Upper lobe of right lung (tissue), 1 donor: ENCODE data around the gene LEKR1. TPM values are rescaled to one million over a fixed set of nuclear protein-coding genes. Genes with fewer than 3 reads are reported as not detected.
"Not testable (repeated sequence)": the region's sequence is repeated elsewhere in the genome, so short reads cannot be mapped to it uniquely, and the experiment has no call there.

Source experiments
- ATAC-seq: fragments of 200-7000 bp; cut with Tn5 transposase; one replicate; pipeline ENCODE4 v1.9.1; 2020; ENCODE audit warnings: mild to moderate bottlenecking, moderate library complexity
- DNase-seq: peaks from one replicate; pipeline ENCODE4 v3.0.0-alpha.2; 2020
- H3K27ac ChIP-seq: fragments of 200-600 bp; one replicate; pipeline ENCODE4 v1.8.0; 2022
- H3K27me3 ChIP-seq: fragments of 200-600 bp; one replicate; pipeline ENCODE4 v1.8.0; 2022; ENCODE audit warnings: mild to moderate bottlenecking
- H3K36me3 ChIP-seq: fragments of 200-600 bp; one replicate; pipeline ENCODE4 v1.8.0; 2022
- H3K4me1 ChIP-seq: fragments of 200-600 bp; one replicate; pipeline ENCODE4 v1.8.0; 2022
- H3K4me3 ChIP-seq: fragments of 200-600 bp; one replicate; pipeline ENCODE4 v1.8.0; 2022; ENCODE audit warnings: mild to moderate bottlenecking
- H3K9me3 ChIP-seq: fragments of 200-600 bp; one replicate; pipeline ENCODE4 v1.8.0; 2022
- CTCF ChIP-seq: fragments of 200-600 bp; IDR thresholded peaks from one replicate; pipeline ENCODE4 v1.8.0; 2022; ENCODE audit warnings: antibody characterized with exemption
- intact Hi-C: fragments of 100-400 bp; cut with DNase I; formaldehyde crosslinking; loops from one replicate; pipeline ENCODE4 v1.11.0; 2022
- total RNA-seq: library from RNA; stranded (reverse); fragmentation: NEBNext Ultra II Directional; extraction: Animal tissue kit (Norgen Biotek cat#: 25700); gene quantifications from one replicate; pipeline ENCODE4 v1.2.1, GENCODE V29; 2021
- donor health status: DM: no; HTN: yes; CAD: no; lungs with severe emphysema.

LEKR1 gene
- total RNA-seq, 1 donor from 2014 or later: 2.1 TPM

GRCh38 chr3:156948402-156949210 is 122.5 kb downstream of the LEKR1 start:
- Histone ChIP-seq H3K4me3 (no peak overlapping the region), H3K36me3 (no peaks in the 10 kb centered on the region), H3K4me1 (no peaks in the 10 kb centered on the region), H3K27ac (no peak overlapping the region), H3K27me3 (no peaks in the 10 kb centered on the region), H3K9me3 (no peaks in the 10 kb centered on the region)
- DNase-seq: no peak
- no peak for ATAC-seq
- intact Hi-C loops: no loop called here
- TF ChIP-seq CTCF: no peak

- Histone ChIP-seq H3K9me3 (no peaks in the 10 kb centered on the region), H3K27ac (no peak overlapping the region), H3K36me3 (no peaks in the 10 kb centered on the region), H3K4me1 (no peaks in the 10 kb centered on the region), H3K4me3 (no peak overlapping the region), H3K27me3 (no peaks in the 10 kb centered on the region)
- intact Hi-C loops: no loop called here
- DNase-seq: no peak
- ATAC-seq: no peak
- TF ChIP-seq CTCF: no peak
These were observed 125.9 kb downstream of the LEKR1 start for GRCh38 chr3:156952011-156952410.

- intact Hi-C loops: no loop called here
These were observed 131.6 kb downstream of the LEKR1 start for GRCh38 chr3:156957715-156958114.

GRCh38 chr3:156963096-156963495 is 136.9 kb downstream of the LEKR1 start:
- no peak overlapping the region for H3K27ac ChIP-seq
- ATAC-seq (no peak), DNase-seq (no peak)
- intact Hi-C loops: no loop called here
- no peaks in the 10 kb centered on the region for H3K4me1 ChIP-seq
- H3K9me3 ChIP-seq: no peaks in the 10 kb centered on the region
- no peak for TF ChIP-seq CTCF
- H3K27me3 ChIP-seq: no peaks in the 10 kb centered on the region
- H3K4me3 ChIP-seq: no peak overlapping the region
- H3K36me3 ChIP-seq: no peaks in the 10 kb centered on the region

More at GRCh38 chr3:156957715-156958114, 131.6 kb downstream of the LEKR1 start:
- TF ChIP-seq CTCF: no peak
- no peaks in the 10 kb centered on the region for H3K4me1 ChIP-seq
- no peak for ATAC-seq
- H3K27ac ChIP-seq: no peak overlapping the region
- no peak for DNase-seq
- no peaks in the 10 kb centered on the region for H3K9me3 ChIP-seq
- no peak overlapping the region for H3K4me3 ChIP-seq
- no peaks in the 10 kb centered on the region for H3K36me3 ChIP-seq
- H3K27me3 ChIP-seq: no peaks in the 10 kb centered on the region

- TF ChIP-seq CTCF: no peak
- intact Hi-C loops: no loop called here
These were observed 138.4 kb downstream of the LEKR1 start for GRCh38 chr3:156964577-156964976.

GRCh38 chr3:156966349-156966748 is 140.2 kb downstream of the LEKR1 start:
- H3K4me1 ChIP-seq, H3K27ac ChIP-seq, H3K4me3 ChIP-seq, ATAC-seq, H3K9me3 ChIP-seq, H3K27me3 ChIP-seq, DNase-seq, intact Hi-C loops, H3K36me3 ChIP-seq: not testable (repeated sequence)

More at GRCh38 chr3:156964577-156964976, 138.4 kb downstream of the LEKR1 start:
- Histone ChIP-seq H3K9me3 (no peaks in the 10 kb centered on the region), H3K4me3 (no peak overlapping the region), H3K36me3 (no peaks in the 10 kb centered on the region), H3K4me1 (no peaks in the 10 kb centered on the region), H3K27ac (no peak overlapping the region), H3K27me3 (no peaks in the 10 kb centered on the region)
- DNase-seq: no peak
- no peak for ATAC-seq
